HG02938 (cell line): ENCODE results near the gene PPM1G.

Experiments
- ATAC-seq: cut with Tn5 transposase; IDR thresholded peaks from one replicate; pipeline ENCODE4 v1.9.1; 2021; ENCODE audit warnings: mild to moderate bottlenecking, moderate library complexity; ENCODE audit not compliant: unreplicated experiment

Gene PPM1G

GRCh38 chr2:27412419-27413152 is 3.2 kb upstream of the PPM1G start:
- no peak for ATAC-seq

- ATAC-seq: peak; percentile 45
Measured at GRCh38 chr2:27408601-27409320, 630 bp downstream of the PPM1G start.

- ATAC-seq: no peak
Measured at GRCh38 chr2:27407798-27408491, 1.4 kb downstream of the PPM1G start.

GRCh38 chr2:27400348-27401135 is 8.8 kb downstream of the PPM1G start:
- ATAC-seq: no peak

GRCh38 chr2:27398962-27399361 is 10.4 kb downstream of the PPM1G start:
- ATAC-seq: no peak

GRCh38 chr2:27393225-27393624 is 16.2 kb downstream of the PPM1G start:
- no peak for ATAC-seq

GRCh38 chr2:27390822-27391679 is 18.3 kb downstream of the PPM1G start:
- ATAC-seq: no peak

GRCh38 chr2:27381577-27382181 is 27.7 kb downstream of the PPM1G start:
- no peak for ATAC-seq

- ATAC-seq: peak; percentile 77
Measured at GRCh38 chr2:27380626-27381545, 28.5 kb downstream of the PPM1G start, which contains the start of gene ZNF513. Gene ZNF513, minus strand, starts transcription at chr2:27380734. Its CDS starts 208 bp downstream, at chr2:27380526.

- peak; percentile 31 for ATAC-seq
Measured at GRCh38 chr2:27379836-27380625, 29.4 kb downstream of the PPM1G start.

GRCh38 chr2:27379383-27379835 is 30.0 kb downstream of the PPM1G start:
- no peak for ATAC-seq

- no peak for ATAC-seq
Measured at GRCh38 chr2:27378809-27379290, 30.5 kb downstream of the PPM1G start.

GRCh38 chr2:27378096-27378808 is 31.1 kb downstream of the PPM1G start:
- no peak for ATAC-seq

- no peak for ATAC-seq
Measured at GRCh38 chr2:27377618-27378095, 31.7 kb downstream of the PPM1G start.

GRCh38 chr2:27376866-27377617 is 32.3 kb downstream of the PPM1G start:
- no peak for ATAC-seq
